Hindlimb muscle (tissue), 1 donor: ENCODE results near the gene L3HYPDH. TPM values are rescaled to one million over a fixed set of nuclear protein-coding genes. Genes with fewer than 3 reads are reported as not detected.

Experiments used
- DNase-seq: peaks from one replicate; pipeline ENCODE4 v3.0.0-alpha.2; 2013
- polyA plus RNA-seq: library from polyadenylated mRNA; unstranded; fragments of 120-200 nt; gene quantifications from one replicate; pipeline ENCODE4 v1.2.1, GENCODE V29; 2013; ENCODE audit not compliant: insufficient read length

Gene L3HYPDH
- polyA plus RNA-seq, 1 donor, result 23.0 TPM

DNA sequence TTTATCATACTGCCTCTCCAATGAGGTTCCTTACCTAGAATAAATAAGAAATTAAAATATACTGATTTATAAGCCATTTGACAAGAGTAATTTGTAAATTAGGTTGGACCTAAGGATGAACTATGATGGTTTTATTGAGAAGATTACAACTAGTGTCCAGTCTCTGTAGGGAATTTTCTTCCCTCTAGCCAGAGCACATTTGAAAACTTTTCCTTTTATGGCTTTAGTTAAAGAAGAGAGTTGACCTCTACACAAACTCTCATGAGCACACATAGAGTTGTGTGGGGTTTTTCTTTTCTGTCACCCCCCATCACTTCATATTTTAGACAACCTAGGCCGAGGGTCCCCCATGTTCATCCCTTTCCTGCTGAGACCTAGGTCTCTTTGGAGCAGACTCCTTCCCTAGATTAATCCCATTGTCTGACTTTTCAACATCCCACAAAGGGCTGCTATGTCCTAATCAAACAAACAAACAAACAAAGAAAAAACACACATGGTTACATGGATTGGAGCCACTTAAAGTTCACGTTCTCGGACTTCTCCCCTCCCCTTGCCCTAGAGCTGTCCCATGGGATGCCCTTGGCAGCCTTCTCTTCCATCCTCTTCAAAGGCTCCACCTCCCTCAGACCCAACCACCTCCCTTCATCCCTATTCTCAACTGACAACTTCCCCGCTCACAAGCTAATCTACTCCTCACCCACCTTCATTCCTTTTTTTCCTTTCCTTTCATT, 59.7 kb downstream of the L3HYPDH start:
- peak; percentile 55 for DNase-seq

Other genes with a start within 250 kb of the L3HYPDH start
- gene GPR135, start 19.0 kb downstream of the L3HYPDH start, polyA plus RNA-seq, result 3.9 TPM
- gene JKAMP, start 109 bp upstream of the L3HYPDH start, polyA plus RNA-seq, result 40.9 TPM
- gene CCDC175, start 92.4 kb upstream of the L3HYPDH start, polyA plus RNA-seq, result not detected